RWPE1 (cell line): Measurements from ENCODE around the gene FABP7.

ENCODE experiments used
- CTCF ChIA-PET: fragments of 350-600 bp; sonication (Branson Sonifier 250); formaldehyde crosslinking; extraction: SDS; loops from one replicate; lab custom pipeline; 2021; lab: Yijun Ruan, JAX
- POLR2A ChIA-PET: fragments of 400-600 bp; formaldehyde crosslinking; extraction: SDS; loops from one replicate; lab custom pipeline; 2020; ENCODE audit warnings: antibody characterized with exemption; ENCODE audit not compliant: low non-redundant PET; lab: Yijun Ruan, JAX
- DNase-seq: peaks from one replicate; pipeline ENCODE4 v3.0.0; 2012; ENCODE audit warnings: low spot score
- H3K27ac ChIP-seq: fragments of 450-650 bp; 2 replicates; pipeline ENCODE4 v1.5.1; 2017
- CTCF ChIP-seq: fragments of 450-650 bp; conservative IDR thresholded peaks from 2 replicates; pipeline ENCODE4 v1.5.1; 2017; ENCODE audit warnings: low read depth, mild to moderate bottlenecking

The FABP7 gene

GRCh38 chr6:122772724-122773415 lies 6.6 kb upstream of the FABP7 start:
- peak; percentile 5 for DNase-seq
- ChIA-PET POLR2A (no interaction called here), CTCF (interaction anchor here (0.6 kb wide), 4 partner anchors 32 to 451 kb away, joined by 3 to 6 read pairs (median 3); no protein-coding TSS in a partner anchor)
- no peak for TF ChIP-seq CTCF
- no peak overlapping the region for H3K27ac ChIP-seq

- TF ChIP-seq CTCF, result no peak
- CTCF ChIA-PET, result interaction anchor here (0.7 kb wide), 1 partner anchor 35 kb away, joined by 3 read pairs; no protein-coding TSS in a partner anchor
- no peak overlapping the region for H3K27ac ChIP-seq
- no peak for DNase-seq
- POLR2A ChIA-PET, result no interaction called here
Measured at GRCh38 chr6:122775975-122776374, 3.5 kb upstream of the FABP7 start.

GRCh38 chr6:122778302-122778701 lies 1.2 kb upstream of the FABP7 start:
- TF ChIP-seq CTCF, result no peak
- POLR2A ChIA-PET, result no interaction called here

GRCh38 chr6:122778985-122779661 lies 393 bp upstream of the FABP7 start:
- DNase-seq, result no peak
- ChIA-PET POLR2A (no interaction called here), CTCF (interaction anchor here (0.6 to 0.7 kb wide), 2 partner anchors 8 to 107 kb away, joined by 3 read pairs; no protein-coding TSS in a partner anchor)
- TF ChIP-seq CTCF, result no peak
- no peak overlapping the region for H3K27ac ChIP-seq

More at GRCh38 chr6:122778302-122778701, 1.2 kb upstream of the FABP7 start:
- H3K27ac ChIP-seq, result no peak overlapping the region
- no peak for DNase-seq
- CTCF ChIA-PET, result no interaction called here

GRCh38 chr6:122780114-122780513 lies 598 bp downstream of the FABP7 start:
- ChIA-PET POLR2A (no interaction called here), CTCF (interaction anchor here (0.7 kb wide), 1 partner anchor 9 kb away, joined by 3 read pairs; no protein-coding TSS in a partner anchor)
- DNase-seq, result no peak
- no peak for TF ChIP-seq CTCF
- no peak overlapping the region for H3K27ac ChIP-seq

GRCh38 chr6:122781716-122782115 lies 2.2 kb downstream of the FABP7 start:
- DNase-seq, result no peak
- TF ChIP-seq CTCF, result no peak
- ChIA-PET POLR2A (no interaction called here), CTCF (no interaction called here)
- H3K27ac ChIP-seq, result no peak overlapping the region
